ENCODE data around the gene BHMT2. TPM values are rescaled to one million over a fixed set of nuclear protein-coding genes. Genes with fewer than 3 reads are reported as not detected.

The BHMT2 gene
- total RNA-seq, 1 experiment from 2014 or later, result 0.20 TPM

DNA sequence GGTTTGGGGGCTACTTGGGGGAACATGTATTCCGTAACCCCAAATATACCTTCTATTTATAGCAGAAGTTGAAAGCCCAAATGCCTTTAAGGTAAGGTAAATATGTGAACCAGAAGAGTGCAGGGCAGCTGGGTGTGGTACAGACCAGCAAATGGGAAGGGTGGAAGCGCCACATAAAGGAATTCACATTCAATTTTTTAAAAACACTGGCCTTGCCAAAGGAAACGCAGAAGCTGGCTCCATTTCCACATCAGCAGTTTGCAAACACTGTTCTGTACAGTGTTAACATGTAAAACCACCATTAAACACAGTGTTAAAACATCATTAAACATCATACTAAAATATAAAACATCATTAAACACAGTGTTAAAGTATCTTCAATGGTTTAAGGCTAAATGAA lies 38.5 kb downstream of the BHMT2 start:
- no TSS peak for BruUV-seq (replicated peaks)
- no peak for TF ChIP-seq YY1 (IDR thresholded peaks at IDR 0.05; ENCODE audit: extremely low read depth, insufficient replicate concordance, low read depth, low read length)
- TF ChIP-seq, protein P1, sequence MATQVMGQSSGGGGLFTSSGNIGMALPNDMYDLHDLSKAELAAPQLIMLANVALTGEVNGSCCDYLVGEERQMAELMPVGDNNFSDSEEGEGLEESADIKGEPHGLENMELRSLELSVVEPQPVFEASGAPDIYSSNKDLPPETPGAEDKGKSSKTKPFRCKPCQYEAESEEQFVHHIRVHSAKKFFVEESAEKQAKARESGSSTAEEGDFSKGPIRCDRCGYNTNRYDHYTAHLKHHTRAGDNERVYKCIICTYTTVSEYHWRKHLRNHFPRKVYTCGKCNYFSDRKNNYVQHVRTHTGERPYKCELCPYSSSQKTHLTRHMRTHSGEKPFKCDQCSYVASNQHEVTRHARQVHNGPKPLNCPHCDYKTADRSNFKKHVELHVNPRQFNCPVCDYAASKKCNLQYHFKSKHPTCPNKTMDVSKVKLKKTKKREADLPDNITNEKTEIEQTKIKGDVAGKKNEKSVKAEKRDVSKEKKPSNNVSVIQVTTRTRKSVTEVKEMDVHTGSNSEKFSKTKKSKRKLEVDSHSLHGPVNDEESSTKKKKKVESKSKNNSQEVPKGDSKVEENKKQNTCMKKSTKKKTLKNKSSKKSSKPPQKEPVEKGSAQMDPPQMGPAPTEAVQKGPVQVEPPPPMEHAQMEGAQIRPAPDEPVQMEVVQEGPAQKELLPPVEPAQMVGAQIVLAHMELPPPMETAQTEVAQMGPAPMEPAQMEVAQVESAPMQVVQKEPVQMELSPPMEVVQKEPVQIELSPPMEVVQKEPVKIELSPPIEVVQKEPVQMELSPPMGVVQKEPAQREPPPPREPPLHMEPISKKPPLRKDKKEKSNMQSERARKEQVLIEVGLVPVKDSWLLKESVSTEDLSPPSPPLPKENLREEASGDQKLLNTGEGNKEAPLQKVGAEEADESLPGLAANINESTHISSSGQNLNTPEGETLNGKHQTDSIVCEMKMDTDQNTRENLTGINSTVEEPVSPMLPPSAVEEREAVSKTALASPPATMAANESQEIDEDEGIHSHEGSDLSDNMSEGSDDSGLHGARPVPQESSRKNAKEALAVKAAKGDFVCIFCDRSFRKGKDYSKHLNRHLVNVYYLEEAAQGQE (IDR thresholded peaks at IDR 0.05; ENCODE audit: low read depth), result no peak
- no peak for TF ChIP-seq CBX3 (IDR thresholded peaks at IDR 0.05; ENCODE audit: low read depth)
- H3K9ac ChIP-seq (ENCODE audit: low read length), result no peak overlapping the region
- no peak for DNase-seq (ENCODE audit: low read depth, low spot score)
- POLR2A ChIA-PET, result no interaction called here
- H3K79me2 ChIP-seq (ENCODE audit: insufficient read depth, low read length), result no peaks in the 10 kb centered on the region
- no peak overlapping the region for H3K4me3 ChIP-seq (replicated peaks in 1 of 2; ENCODE audit: low read depth in 1 of 2, low read length in 2 of 2)
- H3K4me1 ChIP-seq (ENCODE audit: control insufficient read depth in 1 of 2, insufficient read depth in 2 of 2, low read length in 2 of 2), result no peaks in the 10 kb centered on the region
- CTCF ChIA-PET, result interaction anchor here (0.5 to 2.5 kb wide), 5 partner anchors 20 to 87 kb away, joined by 3 to 9 read pairs (median 3); no protein-coding TSS in a partner anchor
- no peak overlapping the region for H2AFZ ChIP-seq (ENCODE audit: low read depth, low read length, poor library complexity, severe bottlenecking)
- no peaks in the 10 kb centered on the region for H3K9me3 ChIP-seq (ENCODE audit: control insufficient read depth in 1 of 2, insufficient read depth in 1 of 2, low read depth in 1 of 2, low read length in 2 of 2)
- H3K27ac ChIP-seq (ENCODE audit: low read depth, low read length), result no peak overlapping the region
- H3K9me2 ChIP-seq (ENCODE audit: insufficient read depth), result no peaks in the 10 kb centered on the region
- RAD21 ChIA-PET (ENCODE audit: low non-redundant PET in 1 of 2, low total read pairs in 2 of 2, uncharacterized antibody in 2 of 2, unreplicated experiment in 2 of 2), result no interaction called here
- no peaks in the 10 kb centered on the region for H4K20me1 ChIP-seq (ENCODE audit: insufficient read depth)
- H3K36me3 ChIP-seq (ENCODE audit: control insufficient read depth in 1 of 2, insufficient read depth in 2 of 2, low read length in 2 of 2), result no peaks in the 10 kb centered on the region
- intact Hi-C loops (cut with micrococcal nuclease), result no loop called here
- H3K4me2 ChIP-seq (ENCODE audit: low read length), result no peak overlapping the region
- ATAC-seq, result no peak
- H3K27me3 ChIP-seq (ENCODE audit: insufficient read depth, low read length), result no peaks in the 10 kb centered on the region

DNA sequence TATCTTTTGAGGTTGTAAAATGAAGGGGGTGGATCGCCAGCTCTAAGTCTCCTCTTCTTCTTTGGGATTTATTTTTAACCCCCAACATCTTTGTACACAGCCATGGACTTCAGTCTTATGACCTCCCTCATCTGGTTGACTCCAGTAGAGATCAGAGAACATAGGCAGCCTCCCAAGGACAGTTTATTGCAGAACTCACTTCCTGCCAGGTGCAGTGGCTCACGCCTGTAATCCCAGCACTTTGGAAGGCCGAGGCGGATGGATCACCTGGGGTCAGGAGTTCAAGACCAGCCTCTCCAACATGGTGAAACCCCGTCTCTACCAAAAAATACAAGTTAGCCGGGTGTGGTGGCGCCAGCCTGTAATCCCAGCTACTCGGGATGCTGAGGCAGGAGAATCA lies 39.2 kb downstream of the BHMT2 start:
- no peaks in the 10 kb centered on the region for H3K4me1 ChIP-seq (ENCODE audit: control insufficient read depth in 1 of 2, insufficient read depth in 2 of 2, low read length in 2 of 2)
- H3K79me2 ChIP-seq (ENCODE audit: insufficient read depth, low read length), result no peaks in the 10 kb centered on the region
- H3K27ac ChIP-seq (ENCODE audit: low read depth, low read length), result no peak overlapping the region
- H3K9ac ChIP-seq (ENCODE audit: low read length), result no peak overlapping the region
- no peaks in the 10 kb centered on the region for H3K9me2 ChIP-seq (ENCODE audit: insufficient read depth)
- H4K20me1 ChIP-seq (ENCODE audit: insufficient read depth), result no peaks in the 10 kb centered on the region
- CTCF ChIA-PET, result interaction anchor here (1.0 to 2.0 kb wide), 3 partner anchors 24 to 88 kb away, joined by 5 to 11 read pairs (median 7); no protein-coding TSS in a partner anchor
- no TSS peak for BruUV-seq (replicated peaks)
- RAD21 ChIA-PET (ENCODE audit: low non-redundant PET in 1 of 2, low total read pairs in 2 of 2, uncharacterized antibody in 2 of 2, unreplicated experiment in 2 of 2), result no interaction called here
- H3K9me3 ChIP-seq (ENCODE audit: control insufficient read depth in 1 of 2, insufficient read depth in 1 of 2, low read depth in 1 of 2, low read length in 2 of 2), result no peaks in the 10 kb centered on the region
- H3K4me2 ChIP-seq (ENCODE audit: low read length), result no peak overlapping the region
- H2AFZ ChIP-seq (ENCODE audit: low read depth, low read length, poor library complexity, severe bottlenecking), result no peak overlapping the region
- DNase-seq (ENCODE audit: low read depth, low spot score) (no peak), ATAC-seq (no peak)
- POLR2A ChIA-PET, result no interaction called here
- no peaks in the 10 kb centered on the region for H3K36me3 ChIP-seq (ENCODE audit: control insufficient read depth in 1 of 2, insufficient read depth in 2 of 2, low read length in 2 of 2)
- intact Hi-C loops (cut with micrococcal nuclease), result no loop called here
- no peak overlapping the region for H3K4me3 ChIP-seq (replicated peaks in 1 of 2; ENCODE audit: low read depth in 1 of 2, low read length in 2 of 2)
- H3K27me3 ChIP-seq (ENCODE audit: insufficient read depth, low read length), result no peaks in the 10 kb centered on the region
- TF ChIP-seq EZH2 (IDR thresholded peaks at IDR 0.05) (no peak), SP1 (IDR thresholded peaks at IDR 0.05; ENCODE audit: low read depth) (no peak), ZFX (IDR thresholded peaks at IDR 0.05) (no peak), TCF7L2 (IDR thresholded peaks at IDR 0.05; ENCODE audit: borderline replicate concordance, extremely low read depth, insufficient read depth, insufficient read length) (no peak), EZH2phosphoT487 (IDR thresholded peaks at IDR 0.05; ENCODE audit: borderline replicate concordance) (no peak), FOSL1 (IDR thresholded peaks at IDR 0.05; ENCODE audit: low read depth) (no peak), ZNF274 (IDR thresholded peaks at IDR 0.05; ENCODE audit: low read depth, low read length) (no peak), ELF1 (IDR thresholded peaks at IDR 0.05; ENCODE audit: borderline replicate concordance, low read depth) (no peak)
- TF ChIP-seq, protein P2, sequence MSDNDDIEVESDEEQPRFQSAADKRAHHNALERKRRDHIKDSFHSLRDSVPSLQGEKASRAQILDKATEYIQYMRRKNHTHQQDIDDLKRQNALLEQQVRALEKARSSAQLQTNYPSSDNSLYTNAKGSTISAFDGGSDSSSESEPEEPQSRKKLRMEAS (IDR thresholded peaks at IDR 0.05), result no peak
- TF ChIP-seq, protein P1 (IDR thresholded peaks at IDR 0.05; ENCODE audit: low read depth), result no peak
- TF ChIP-seq, protein P3, sequence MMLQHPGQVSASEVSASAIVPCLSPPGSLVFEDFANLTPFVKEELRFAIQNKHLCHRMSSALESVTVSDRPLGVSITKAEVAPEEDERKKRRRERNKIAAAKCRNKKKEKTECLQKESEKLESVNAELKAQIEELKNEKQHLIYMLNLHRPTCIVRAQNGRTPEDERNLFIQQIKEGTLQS (IDR thresholded peaks at IDR 0.05), result no peak
